T-cell (primary cell): ENCODE data around the gene ARF3. TPM values are rescaled to one million over a fixed set of nuclear protein-coding genes. Genes with fewer than 3 reads are reported as not detected.

ENCODE experiments used
- ATAC-seq, 4 experiments: fragments of 200-7000 bp in 3 of 4; fragments of 150-1000 bp in 1 of 4; cut with Tn5 transposase; replicated peaks in 1 of 4; 1 replicate in 3 of 4; 2 replicates in 1 of 4; pipeline ENCODE4 v1.10.0; 2021; ENCODE audit warnings: moderate library complexity in 3 of 4, mild to moderate bottlenecking in 2 of 4, moderate number of reproducible peaks in 1 of 4
- CTCF ChIA-PET, 2 donors: fragments of 300-600 bp; sonication (Branson Sonifier 250); formaldehyde crosslinking; loops; one replicate each; lab custom pipeline; 2022; ENCODE audit warnings: antibody characterized with exemption in 2 of 2; lab: Charles Lee
- POLR2A ChIA-PET, 2 donors: fragments of 300-600 bp; sonication (Branson Sonifier 250); formaldehyde crosslinking; loops; one replicate each; lab custom pipeline; 2022; ENCODE audit warnings: antibody characterized with exemption in 2 of 2; lab: Charles Lee
- DNase-seq, 35 experiments: peaks; one replicate each; pipeline versions ENCODE4 v3.0.0 to v3.0.0-alpha.2; 2013 to 2023
- H3K27ac ChIP-seq: one replicate; pipeline ENCODE4 v1.5.1; 2013; ENCODE audit warnings: low read length
- H3K27me3 ChIP-seq, 2 experiments: replicated peaks in 1 of 2; 1 replicate in 1 of 2; 2 replicates in 1 of 2; pipeline versions ENCODE4 v1.6.1 to v1.7.0; 2013; ENCODE audit warnings: low read length in 1 of 2, mixed read lengths in 1 of 2; ENCODE audit not compliant: control insufficient read depth in 2 of 2, insufficient read depth in 2 of 2; ENCODE audit errors: extremely low read depth in 1 of 2
- H3K36me3 ChIP-seq, 2 donors: 1 replicate in 1 of 2; 2 replicates in 1 of 2; pipeline versions ENCODE4 v1.6.1 to v1.7.0; 2013; ENCODE audit warnings: low read length in 1 of 2; ENCODE audit not compliant: control insufficient read depth in 2 of 2, insufficient read depth in 1 of 2; ENCODE audit errors: extremely low read depth in 1 of 2
- H3K4me1 ChIP-seq, 2 experiments: 1 replicate in 1 of 2; 2 replicates in 1 of 2; pipeline versions ENCODE4 v1.6.1 to v1.7.0; 2013; ENCODE audit warnings: low read length in 2 of 2, mixed read lengths in 1 of 2; ENCODE audit not compliant: insufficient read depth in 2 of 2, control insufficient read depth in 1 of 2; ENCODE audit errors: extremely low read depth in 1 of 2
- H3K4me3 ChIP-seq, 2 donors: 1 replicate in 1 of 2; 2 replicates in 1 of 2; pipeline versions ENCODE4 v1.5.1 to v1.7.0; 2013; ENCODE audit warnings: mild to moderate bottlenecking in 2 of 2, low read length in 1 of 2, moderate library complexity in 1 of 2; ENCODE audit not compliant: control insufficient read depth in 1 of 2; ENCODE audit errors: extremely low read depth in 1 of 2
- H3K9me3 ChIP-seq: 2 replicates; pipeline ENCODE4 v1.7.0; 2013
- H3K27ac Mint-ChIP-seq, 2 donors: one replicate each; pipeline ENCODE4 v1.8.0; 2020 to 2021; ENCODE audit warnings: mild to moderate bottlenecking in 2 of 2, mixed read lengths in 2 of 2
- H3K27me3 Mint-ChIP-seq, 2 donors: one replicate each; pipeline ENCODE4 v1.8.0; 2021 to 2022; ENCODE audit warnings: mixed read lengths in 2 of 2
- H3K36me3 Mint-ChIP-seq: one replicate; pipeline ENCODE4 v1.8.0; 2021; ENCODE audit warnings: mixed read lengths
- H3K4me1 Mint-ChIP-seq, 3 donors: one replicate each; pipeline ENCODE4 v1.8.0; 2020 to 2022; ENCODE audit warnings: mixed read lengths in 3 of 3, mild to moderate bottlenecking in 1 of 3
- H3K4me3 Mint-ChIP-seq, 3 donors: one replicate each; pipeline ENCODE4 v1.8.0; 2020 to 2022; ENCODE audit warnings: mild to moderate bottlenecking in 3 of 3, mixed read lengths in 3 of 3, moderate library complexity in 3 of 3
- H3K9me3 Mint-ChIP-seq, 3 donors: one replicate each; pipeline ENCODE4 v1.8.0; 2020 to 2022; ENCODE audit warnings: mixed read lengths in 3 of 3
- WGBS: methylation state at CpG from one replicate; pipeline ENCODE4 v1.1.5; 2013; ENCODE audit warnings: missing lambda C conversion rate; ENCODE audit not compliant: insufficient coverage; 5-methylcytosine and 5-hydroxymethylcytosine counted together
- total RNA-seq, 35 experiments: library from RNA in 6 of 35; stranded (reverse) in 6 of 35; fragments of 120-200 nt in 1 of 35; gene quantifications; one replicate each; pipeline versions ENCODE4 v1.2.1 to v1.2.4 and lab custom pipeline; 2013 to 2026

The ARF3 gene
- total RNA-seq, 5 donors from 2014 or later (not counting 1 experiment from before 2014, with no cell fraction given): 63.6 to 82.9 (median 74.3) TPM

- Mint-ChIP-seq H3K4me3 (no peak overlapping the region), H3K9me3 (no peaks in the 10 kb centered on the region), H3K27ac (no peak overlapping the region), H3K4me1 (peaks cover 23 to 29% (median 26%) of the 10 kb centered on the region in 3 donors), H3K27me3 (peaks cover 43 to 58% of the 10 kb centered on the region in 2 donors), H3K36me3 (no peaks in the 10 kb centered on the region)
- H3K9me3 ChIP-seq: no peaks in the 10 kb centered on the region
- H3K4me1 ChIP-seq: peaks cover 3 to 27% of the 10 kb centered on the region in 2 experiments
- POLR2A ChIA-PET: interaction anchor here in 1 of 2 donors (0.7 kb wide), 1 partner anchor 45 kb away, joined by 8 read pairs; no protein-coding TSS in a partner anchor
- H3K27me3 ChIP-seq: peaks cover 10 to 67% of the 10 kb centered on the region in 2 experiments
- WGBS: 81% methylated on average over 2 of the region's 3 CpGs
- CTCF ChIA-PET: interaction anchor here (0.6 to 2.1 kb wide), 8 partner anchors 10 to 794 kb away, joined by 3 to 6 read pairs (median 3); partner anchors contain the start of gene DDX23 (in 1 of the 2)
- H3K4me3 ChIP-seq: no peak overlapping the region
- ATAC-seq (no peak), DNase-seq (no peak)
- H3K36me3 ChIP-seq: no peaks in the 10 kb centered on the region
- no peak overlapping the region for H3K27ac ChIP-seq
These were observed 36.5 kb upstream of the ARF3 start for GRCh38 chr12:48993787-48994186.

- H3K36me3 Mint-ChIP-seq: no peaks in the 10 kb centered on the region
- Histone ChIP-seq H3K27ac (no peak overlapping the region), H3K27me3 (peaks cover 13 to 63% of the 10 kb centered on the region in 2 experiments), H3K36me3 (no peaks in the 10 kb centered on the region), H3K4me1 (peaks cover 0 to 12% of the 10 kb centered on the region in 2 experiments), H3K4me3 (no peak overlapping the region), H3K9me3 (no peaks in the 10 kb centered on the region)
- H3K9me3 Mint-ChIP-seq: no peaks in the 10 kb centered on the region
- POLR2A ChIA-PET: interaction anchor here in 1 of 2 donors (0.6 kb wide), 2 partner anchors 83 to 107 kb away, joined by 3 read pairs; no protein-coding TSS in a partner anchor
- no peak for DNase-seq
- no peak overlapping the region for H3K27ac Mint-ChIP-seq
- no peak overlapping the region for H3K4me3 Mint-ChIP-seq
- CTCF ChIA-PET: interaction anchor here (0.6 to 1.2 kb wide), 5 partner anchors 8 to 110 kb away, joined by 3 to 6 read pairs (median 4); no protein-coding TSS in a partner anchor
- peaks cover 49 to 55% of the 10 kb centered on the region in 2 donors for H3K27me3 Mint-ChIP-seq
- peaks cover 17 to 22% (median 18%) of the 10 kb centered on the region in 3 donors for H3K4me1 Mint-ChIP-seq
- ATAC-seq: no peak
- 88% methylated on average over 1 of the region's 8 CpGs for WGBS
These were observed 34.2 kb upstream of the ARF3 start for GRCh38 chr12:48991247-48992050.

- Mint-ChIP-seq H3K36me3 (no peaks in the 10 kb centered on the region), H3K4me1 (peaks cover 13 to 19% (median 13%) of the 10 kb centered on the region in 3 donors), H3K27ac (no peak overlapping the region), H3K27me3 (peaks cover 42 to 46% of the 10 kb centered on the region in 2 donors), H3K9me3 (no peaks in the 10 kb centered on the region), H3K4me3 (no peak overlapping the region)
- H3K27me3 ChIP-seq: peaks cover 14 to 59% of the 10 kb centered on the region in 2 experiments
- ATAC-seq (no peak), DNase-seq (no peak)
- POLR2A ChIA-PET: interaction anchor here in 1 of 2 donors (0.6 kb wide), 1 partner anchor 85 kb away, joined by 3 read pairs; no protein-coding TSS in a partner anchor
- H3K36me3 ChIP-seq: no peaks in the 10 kb centered on the region
- H3K9me3 ChIP-seq: no peaks in the 10 kb centered on the region
- peaks cover 0 to 11% of the 10 kb centered on the region in 2 experiments for H3K4me1 ChIP-seq
- CTCF ChIA-PET: interaction anchor here in 1 of 2 donors (0.6 kb wide), 2 partner anchors 49 to 273 kb away, joined by 3 read pairs; no protein-coding TSS in a partner anchor
- no peak overlapping the region for H3K27ac ChIP-seq
- no peak overlapping the region for H3K4me3 ChIP-seq
These were observed 33.3 kb upstream of the ARF3 start for GRCh38 chr12:48990552-48990951.

- 18% methylated on average over 14 of the region's 16 CpGs for WGBS
- CTCF ChIA-PET: interaction anchor here (0.7 to 2.2 kb wide), 27 partner anchors 9 to 1233 kb away, joined by 3 to 33 read pairs (median 5); partner anchors contain the start of genes WNT1 (in 2 of the 2), ARF3 (in 1 of the 2), DDN (in 1 of the 2) and DDX23 (in 1 of the 2)
- Mint-ChIP-seq H3K4me3 (no peak overlapping the region), H3K27ac (peak overlapping the region in 1 of 2 donors; percentile 12), H3K36me3 (no peaks in the 10 kb centered on the region), H3K4me1 (peaks cover 7 to 12% (median 7%) of the 10 kb centered on the region in 3 donors), H3K27me3 (peaks cover 26 to 33% of the 10 kb centered on the region in 2 donors), H3K9me3 (no peaks in the 10 kb centered on the region)
- DNase-seq (peak in 28 of 35 experiments; percentile 30 to 85 (median 64)), ATAC-seq (peak; percentile 75 to 84 (median 81))
- POLR2A ChIA-PET: interaction anchor here (0.5 to 0.6 kb wide), 5 partner anchors 29 to 137 kb away, joined by 3 to 7 read pairs (median 3); no protein-coding TSS in a partner anchor
- no peaks in the 10 kb centered on the region for H3K9me3 ChIP-seq
- no peak overlapping the region for H3K27ac ChIP-seq
- H3K36me3 ChIP-seq: no peaks in the 10 kb centered on the region
- H3K4me3 ChIP-seq: no peak overlapping the region
- peaks cover 0 to 5% of the 10 kb centered on the region in 2 experiments for H3K4me1 ChIP-seq
- peaks cover 13 to 43% of the 10 kb centered on the region in 2 experiments for H3K27me3 ChIP-seq
These were observed 30.9 kb upstream of the ARF3 start for GRCh38 chr12:48988030-48988649.

GRCh38 chr12:48986720-48987291 lies 29.5 kb upstream of the ARF3 start:
- Histone ChIP-seq H3K4me1 (peaks cover 0 to 10% of the 10 kb centered on the region in 2 experiments), H3K4me3 (no peak overlapping the region), H3K27ac (no peak overlapping the region), H3K9me3 (no peaks in the 10 kb centered on the region), H3K27me3 (peaks cover 13 to 42% of the 10 kb centered on the region in 2 experiments), H3K36me3 (no peaks in the 10 kb centered on the region)
- Mint-ChIP-seq H3K4me3 (no peak overlapping the region), H3K27me3 (peaks cover 26 to 31% of the 10 kb centered on the region in 2 donors), H3K36me3 (no peaks in the 10 kb centered on the region), H3K27ac (no peak overlapping the region), H3K4me1 (peaks cover 14 to 20% (median 15%) of the 10 kb centered on the region in 3 donors), H3K9me3 (no peaks in the 10 kb centered on the region)
- ATAC-seq: no peak
- POLR2A ChIA-PET: no interaction called here
- CTCF ChIA-PET: interaction anchor here (0.9 to 3.3 kb wide), 3 partner anchors 8 to 11 kb away, joined by 3 to 33 read pairs (median 7); partner anchors contain the start of gene WNT1 (in 1 of the 2)
- DNase-seq: no peak
- WGBS: 76% methylated on average over 12 of the region's 23 CpGs
